Measurements from ENCODE around the gene LHCGR. TPM values are rescaled to one million over a fixed set of nuclear protein-coding genes. Genes with fewer than 3 reads are reported as not detected.

LHCGR gene
- total RNA-seq, 3 donors from 2014 or later (not counting 1 experiment from before 2014, with no cell fraction given), result not detected

Other genes with a start within 250 kb of the LHCGR start
- gene STON1, start 225.6 kb downstream of the LHCGR start, total RNA-seq, result 1 to 10 TPM; 1.8 to 4.5 (median 3.0) TPM
- not detected for gene GTF2A1L, start 137.9 kb downstream of the LHCGR start, total RNA-seq